Measurements from ENCODE around the gene SLF1.

DNA sequence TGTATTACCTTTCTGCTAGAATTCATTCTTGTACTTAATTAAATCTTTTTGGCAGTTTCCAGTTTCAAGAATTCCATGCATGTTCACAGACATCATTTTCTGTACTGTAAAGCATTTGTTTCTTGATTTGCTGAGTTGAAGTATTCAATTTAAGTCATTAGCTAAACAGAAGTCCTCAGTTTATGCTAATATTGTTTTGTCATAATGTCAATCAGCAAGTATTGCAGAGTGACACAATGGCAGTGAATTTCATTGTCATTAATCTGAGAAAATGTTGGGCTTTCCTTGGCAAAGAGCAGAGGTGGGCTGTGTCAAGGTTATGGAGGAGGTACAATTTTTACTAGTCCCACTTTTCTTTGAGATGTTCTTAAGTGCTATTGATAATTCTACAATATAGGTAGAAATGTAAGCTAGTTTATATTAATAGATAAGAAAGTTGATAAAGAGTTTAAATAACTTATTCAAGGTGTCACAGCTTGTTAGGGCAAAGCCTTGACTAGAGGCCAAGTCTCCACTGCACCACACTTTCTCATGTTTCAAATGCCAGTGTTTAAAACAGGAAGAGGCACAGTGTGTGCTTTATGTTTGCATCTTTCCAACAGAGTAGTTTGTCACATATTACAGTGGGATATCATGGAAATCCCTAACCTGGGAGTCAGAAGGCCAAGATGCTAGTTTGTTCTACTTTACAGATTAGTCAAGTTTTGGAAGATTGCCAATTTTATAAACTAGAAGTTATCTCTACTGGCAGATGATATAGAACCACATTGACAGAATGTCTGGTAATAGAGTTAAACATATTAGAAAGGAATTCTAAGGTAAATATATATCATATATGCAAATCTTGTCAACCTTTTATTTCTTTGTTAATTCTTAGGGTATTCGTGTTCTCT, 56.3 kb downstream of the SLF1 start:
- TF ChIP-seq, protein P1, sequence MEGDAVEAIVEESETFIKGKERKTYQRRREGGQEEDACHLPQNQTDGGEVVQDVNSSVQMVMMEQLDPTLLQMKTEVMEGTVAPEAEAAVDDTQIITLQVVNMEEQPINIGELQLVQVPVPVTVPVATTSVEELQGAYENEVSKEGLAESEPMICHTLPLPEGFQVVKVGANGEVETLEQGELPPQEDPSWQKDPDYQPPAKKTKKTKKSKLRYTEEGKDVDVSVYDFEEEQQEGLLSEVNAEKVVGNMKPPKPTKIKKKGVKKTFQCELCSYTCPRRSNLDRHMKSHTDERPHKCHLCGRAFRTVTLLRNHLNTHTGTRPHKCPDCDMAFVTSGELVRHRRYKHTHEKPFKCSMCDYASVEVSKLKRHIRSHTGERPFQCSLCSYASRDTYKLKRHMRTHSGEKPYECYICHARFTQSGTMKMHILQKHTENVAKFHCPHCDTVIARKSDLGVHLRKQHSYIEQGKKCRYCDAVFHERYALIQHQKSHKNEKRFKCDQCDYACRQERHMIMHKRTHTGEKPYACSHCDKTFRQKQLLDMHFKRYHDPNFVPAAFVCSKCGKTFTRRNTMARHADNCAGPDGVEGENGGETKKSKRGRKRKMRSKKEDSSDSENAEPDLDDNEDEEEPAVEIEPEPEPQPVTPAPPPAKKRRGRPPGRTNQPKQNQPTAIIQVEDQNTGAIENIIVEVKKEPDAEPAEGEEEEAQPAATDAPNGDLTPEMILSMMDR (IDR thresholded peaks at IDR 0.05; ENCODE audit: low read depth, low read length, poor library complexity, severe bottlenecking), result no peak
- no peak for TF ChIP-seq EZH2phosphoT487 (IDR thresholded peaks at IDR 0.05; ENCODE audit: borderline replicate concordance, low read length)

Data from DOHH2 (cell line).